ENCODE data around the gene PLXNB1. TPM values are rescaled to one million over a fixed set of nuclear protein-coding genes. Genes with fewer than 3 reads are reported as not detected.

PLXNB1 gene
- total and polyA plus RNA-seq, 2 of the 13 experiments (the other 11 are each of a cell fraction or from before 2014, with no cell fraction given): 86.0 to 143 TPM

DNA sequence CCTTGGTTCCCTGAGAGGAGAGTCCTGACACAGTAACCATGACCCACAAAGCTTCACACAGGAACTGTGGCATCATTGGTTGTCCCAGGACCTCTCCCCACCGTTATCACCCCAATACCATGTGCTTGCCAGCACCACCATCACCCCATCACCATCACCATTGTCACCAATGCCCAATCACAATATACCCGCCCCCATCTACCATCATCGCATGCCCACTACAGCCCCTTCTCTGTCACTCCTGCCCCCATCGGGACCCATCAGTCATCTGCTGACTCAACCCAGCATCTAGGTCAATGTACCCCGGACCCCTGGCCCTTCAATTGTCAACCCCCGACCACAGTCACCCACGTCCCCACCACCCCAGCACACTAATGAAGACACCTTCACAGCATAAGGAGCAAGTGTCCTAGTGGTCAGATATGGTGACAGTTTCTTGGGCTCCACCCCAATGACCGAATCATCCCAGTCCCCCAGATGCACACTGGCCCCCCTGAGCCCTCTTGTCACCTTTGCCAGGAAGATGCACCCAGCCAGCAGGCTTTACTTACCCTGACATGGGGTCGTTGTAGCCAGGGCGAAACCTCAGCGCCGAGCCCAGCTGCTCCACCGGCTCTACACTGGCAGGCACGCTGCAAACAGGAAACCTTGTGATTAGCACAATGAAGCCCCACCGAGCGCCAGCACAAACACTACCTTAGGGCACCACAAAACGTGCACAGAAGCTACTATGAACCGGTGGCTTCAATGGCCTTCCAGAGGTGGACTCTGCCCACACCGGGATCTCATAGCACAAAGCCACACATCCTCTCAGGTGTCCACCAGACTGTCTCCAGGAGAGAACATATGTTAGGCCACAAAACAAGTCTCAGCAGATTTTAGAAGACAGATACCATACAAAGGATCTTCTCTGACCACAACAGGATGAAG is 49.0 kb upstream of the PLXNB1 start:
- TF ChIP-seq, protein P1, sequence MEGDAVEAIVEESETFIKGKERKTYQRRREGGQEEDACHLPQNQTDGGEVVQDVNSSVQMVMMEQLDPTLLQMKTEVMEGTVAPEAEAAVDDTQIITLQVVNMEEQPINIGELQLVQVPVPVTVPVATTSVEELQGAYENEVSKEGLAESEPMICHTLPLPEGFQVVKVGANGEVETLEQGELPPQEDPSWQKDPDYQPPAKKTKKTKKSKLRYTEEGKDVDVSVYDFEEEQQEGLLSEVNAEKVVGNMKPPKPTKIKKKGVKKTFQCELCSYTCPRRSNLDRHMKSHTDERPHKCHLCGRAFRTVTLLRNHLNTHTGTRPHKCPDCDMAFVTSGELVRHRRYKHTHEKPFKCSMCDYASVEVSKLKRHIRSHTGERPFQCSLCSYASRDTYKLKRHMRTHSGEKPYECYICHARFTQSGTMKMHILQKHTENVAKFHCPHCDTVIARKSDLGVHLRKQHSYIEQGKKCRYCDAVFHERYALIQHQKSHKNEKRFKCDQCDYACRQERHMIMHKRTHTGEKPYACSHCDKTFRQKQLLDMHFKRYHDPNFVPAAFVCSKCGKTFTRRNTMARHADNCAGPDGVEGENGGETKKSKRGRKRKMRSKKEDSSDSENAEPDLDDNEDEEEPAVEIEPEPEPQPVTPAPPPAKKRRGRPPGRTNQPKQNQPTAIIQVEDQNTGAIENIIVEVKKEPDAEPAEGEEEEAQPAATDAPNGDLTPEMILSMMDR (CRISPR knock-in tag; IDR thresholded peaks at IDR 0.05): 0 out of 2 replicates have a peak, but pooled peaks have one; percentile 3
- TF ChIP-seq ZSCAN25 (CRISPR knock-in tag; IDR thresholded peaks at IDR 0.05) (peak; percentile 21; the same call in 1 of the 2 replicates), HNF4A (CRISPR knock-in tag; IDR thresholded peaks at IDR 0.05) (peak; percentile 29; the same call in 1 of the 2 replicates), SALL1 (CRISPR knock-in tag; IDR thresholded peaks at IDR 0.05) (peak; percentile 11; the same call in 1 of the 2 replicates), ZBTB38 (CRISPR knock-in tag; IDR thresholded peaks at IDR 0.05) (peak; percentile 45; the same call in 1 of the 2 replicates), ZFY (CRISPR knock-in tag; IDR thresholded peaks at IDR 0.05) (0 out of 2 replicates have a peak, but pooled peaks have one; percentile 5), ZFP36L2 (CRISPR knock-in tag; IDR thresholded peaks at IDR 0.05) (no peak)
- TF ChIP-seq, protein P2, sequence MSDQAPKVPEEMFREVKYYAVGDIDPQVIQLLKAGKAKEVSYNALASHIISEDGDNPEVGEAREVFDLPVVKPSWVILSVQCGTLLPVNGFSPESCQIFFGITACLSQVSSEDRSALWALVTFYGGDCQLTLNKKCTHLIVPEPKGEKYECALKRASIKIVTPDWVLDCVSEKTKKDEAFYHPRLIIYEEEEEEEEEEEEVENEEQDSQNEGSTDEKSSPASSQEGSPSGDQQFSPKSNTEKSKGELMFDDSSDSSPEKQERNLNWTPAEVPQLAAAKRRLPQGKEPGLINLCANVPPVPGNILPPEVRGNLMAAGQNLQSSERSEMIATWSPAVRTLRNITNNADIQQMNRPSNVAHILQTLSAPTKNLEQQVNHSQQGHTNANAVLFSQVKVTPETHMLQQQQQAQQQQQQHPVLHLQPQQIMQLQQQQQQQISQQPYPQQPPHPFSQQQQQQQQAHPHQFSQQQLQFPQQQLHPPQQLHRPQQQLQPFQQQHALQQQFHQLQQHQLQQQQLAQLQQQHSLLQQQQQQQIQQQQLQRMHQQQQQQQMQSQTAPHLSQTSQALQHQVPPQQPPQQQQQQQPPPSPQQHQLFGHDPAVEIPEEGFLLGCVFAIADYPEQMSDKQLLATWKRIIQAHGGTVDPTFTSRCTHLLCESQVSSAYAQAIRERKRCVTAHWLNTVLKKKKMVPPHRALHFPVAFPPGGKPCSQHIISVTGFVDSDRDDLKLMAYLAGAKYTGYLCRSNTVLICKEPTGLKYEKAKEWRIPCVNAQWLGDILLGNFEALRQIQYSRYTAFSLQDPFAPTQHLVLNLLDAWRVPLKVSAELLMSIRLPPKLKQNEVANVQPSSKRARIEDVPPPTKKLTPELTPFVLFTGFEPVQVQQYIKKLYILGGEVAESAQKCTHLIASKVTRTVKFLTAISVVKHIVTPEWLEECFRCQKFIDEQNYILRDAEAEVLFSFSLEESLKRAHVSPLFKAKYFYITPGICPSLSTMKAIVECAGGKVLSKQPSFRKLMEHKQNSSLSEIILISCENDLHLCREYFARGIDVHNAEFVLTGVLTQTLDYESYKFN (CRISPR knock-in tag; conservative IDR thresholded peaks at IDR 0.05): 0 out of 2 replicates have a peak, but pooled peaks have one; percentile 26
- TF ChIP-seq, protein P3, sequence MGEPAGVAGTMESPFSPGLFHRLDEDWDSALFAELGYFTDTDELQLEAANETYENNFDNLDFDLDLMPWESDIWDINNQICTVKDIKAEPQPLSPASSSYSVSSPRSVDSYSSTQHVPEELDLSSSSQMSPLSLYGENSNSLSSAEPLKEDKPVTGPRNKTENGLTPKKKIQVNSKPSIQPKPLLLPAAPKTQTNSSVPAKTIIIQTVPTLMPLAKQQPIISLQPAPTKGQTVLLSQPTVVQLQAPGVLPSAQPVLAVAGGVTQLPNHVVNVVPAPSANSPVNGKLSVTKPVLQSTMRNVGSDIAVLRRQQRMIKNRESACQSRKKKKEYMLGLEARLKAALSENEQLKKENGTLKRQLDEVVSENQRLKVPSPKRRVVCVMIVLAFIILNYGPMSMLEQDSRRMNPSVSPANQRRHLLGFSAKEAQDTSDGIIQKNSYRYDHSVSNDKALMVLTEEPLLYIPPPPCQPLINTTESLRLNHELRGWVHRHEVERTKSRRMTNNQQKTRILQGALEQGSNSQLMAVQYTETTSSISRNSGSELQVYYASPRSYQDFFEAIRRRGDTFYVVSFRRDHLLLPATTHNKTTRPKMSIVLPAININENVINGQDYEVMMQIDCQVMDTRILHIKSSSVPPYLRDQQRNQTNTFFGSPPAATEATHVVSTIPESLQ (CRISPR knock-in tag; conservative IDR thresholded peaks at IDR 0.05): no peak
- TF ChIP-seq, protein P4, sequence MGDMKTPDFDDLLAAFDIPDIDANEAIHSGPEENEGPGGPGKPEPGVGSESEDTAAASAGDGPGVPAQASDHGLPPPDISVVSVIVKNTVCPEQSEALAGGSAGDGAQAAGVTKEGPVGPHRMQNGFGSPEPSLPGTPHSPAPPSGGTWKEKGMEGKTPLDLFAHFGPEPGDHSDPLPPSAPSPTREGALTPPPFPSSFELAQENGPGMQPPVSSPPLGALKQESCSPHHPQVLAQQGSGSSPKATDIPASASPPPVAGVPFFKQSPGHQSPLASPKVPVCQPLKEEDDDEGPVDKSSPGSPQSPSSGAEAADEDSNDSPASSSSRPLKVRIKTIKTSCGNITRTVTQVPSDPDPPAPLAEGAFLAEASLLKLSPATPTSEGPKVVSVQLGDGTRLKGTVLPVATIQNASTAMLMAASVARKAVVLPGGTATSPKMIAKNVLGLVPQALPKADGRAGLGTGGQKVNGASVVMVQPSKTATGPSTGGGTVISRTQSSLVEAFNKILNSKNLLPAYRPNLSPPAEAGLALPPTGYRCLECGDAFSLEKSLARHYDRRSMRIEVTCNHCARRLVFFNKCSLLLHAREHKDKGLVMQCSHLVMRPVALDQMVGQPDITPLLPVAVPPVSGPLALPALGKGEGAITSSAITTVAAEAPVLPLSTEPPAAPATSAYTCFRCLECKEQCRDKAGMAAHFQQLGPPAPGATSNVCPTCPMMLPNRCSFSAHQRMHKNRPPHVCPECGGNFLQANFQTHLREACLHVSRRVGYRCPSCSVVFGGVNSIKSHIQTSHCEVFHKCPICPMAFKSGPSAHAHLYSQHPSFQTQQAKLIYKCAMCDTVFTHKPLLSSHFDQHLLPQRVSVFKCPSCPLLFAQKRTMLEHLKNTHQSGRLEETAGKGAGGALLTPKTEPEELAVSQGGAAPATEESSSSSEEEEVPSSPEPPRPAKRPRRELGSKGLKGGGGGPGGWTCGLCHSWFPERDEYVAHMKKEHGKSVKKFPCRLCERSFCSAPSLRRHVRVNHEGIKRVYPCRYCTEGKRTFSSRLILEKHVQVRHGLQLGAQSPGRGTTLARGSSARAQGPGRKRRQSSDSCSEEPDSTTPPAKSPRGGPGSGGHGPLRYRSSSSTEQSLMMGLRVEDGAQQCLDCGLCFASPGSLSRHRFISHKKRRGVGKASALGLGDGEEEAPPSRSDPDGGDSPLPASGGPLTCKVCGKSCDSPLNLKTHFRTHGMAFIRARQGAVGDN (CRISPR knock-in tag; IDR thresholded peaks at IDR 0.05): peak; percentile 72
- H3K27me3 ChIP-seq (ENCODE audit: control insufficient read depth in 1 of 2, insufficient read depth in 2 of 2, low read length in 2 of 2): no peaks in the 10 kb centered on the region
- in situ Hi-C loops (cut with HindIII; ENCODE audit: extremely low pct_ligation_motif_present, low pct_unique_long_range_greater_than_20kb) (no loop called here), intact Hi-C loops (cut with micrococcal nuclease; ENCODE audit: unreplicated experiment) (no loop called here)
- peaks cover 41% of the 10 kb centered on the region for H3K4me1 ChIP-seq (ENCODE audit: insufficient read depth, low read length)
- 91% methylated on average over 8 of the region's 19 CpGs for WGBS (ENCODE audit: low lambda C conversion rate)
- no peak overlapping the region for H2AFZ ChIP-seq (ENCODE audit: low read length)
- peak; percentile 23 for DNase-seq (ENCODE audit: low spot score)
- H3K36me3 ChIP-seq (replicated peaks in 1 of 2; ENCODE audit: control insufficient read depth in 1 of 2, insufficient read depth in 2 of 2, low read length in 2 of 2): no peaks in the 10 kb centered on the region
- H3K9ac ChIP-seq (ENCODE audit: insufficient read depth, low read depth, low read length): peak overlapping the region; percentile 1; the same call in 1 of the 2 replicates
- ChIA-PET CTCF (ENCODE audit: low intra/inter-chr PET ratio, low total read pairs) (no interaction called here), POLR2A (no interaction called here)
- peak; percentile 71 for ATAC-seq
- no peak overlapping the region for H3K4me3 ChIP-seq (replicated peaks in 1 of 3; ENCODE audit: insufficient read depth in 1 of 3, low read depth in 2 of 3, low read length in 3 of 3)
- peak overlapping the region; percentile 29; the same call in 1 of the 2 replicates for H3K4me2 ChIP-seq (ENCODE audit: low read depth, low read length)
- BruUV-seq (replicated peaks): no TSS peak
- FAIRE-seq: no peak
- H3K79me2 ChIP-seq (ENCODE audit: insufficient read depth, low read length): no peaks in the 10 kb centered on the region
- no peaks in the 10 kb centered on the region for H4K20me1 ChIP-seq (ENCODE audit: insufficient read depth, low read length)
- peak overlapping the region; percentile 36 for H3K27ac ChIP-seq (ENCODE audit: extremely low read length, insufficient read depth, low read length)
- no peaks in the 10 kb centered on the region for H3K9me3 ChIP-seq (ENCODE audit: low read length)

Data from HepG2 (cell line).